NCI-H226 (cell line): ENCODE measurements around the gene GALNT12.
A peak's percentile ranks its signal among the peaks of the same experiment; 100 is the strongest.

Experiments
- DNase-seq: peaks from one replicate; pipeline ENCODE4 v3.0.0-alpha.2; 2015

The GALNT12 gene, protein sequence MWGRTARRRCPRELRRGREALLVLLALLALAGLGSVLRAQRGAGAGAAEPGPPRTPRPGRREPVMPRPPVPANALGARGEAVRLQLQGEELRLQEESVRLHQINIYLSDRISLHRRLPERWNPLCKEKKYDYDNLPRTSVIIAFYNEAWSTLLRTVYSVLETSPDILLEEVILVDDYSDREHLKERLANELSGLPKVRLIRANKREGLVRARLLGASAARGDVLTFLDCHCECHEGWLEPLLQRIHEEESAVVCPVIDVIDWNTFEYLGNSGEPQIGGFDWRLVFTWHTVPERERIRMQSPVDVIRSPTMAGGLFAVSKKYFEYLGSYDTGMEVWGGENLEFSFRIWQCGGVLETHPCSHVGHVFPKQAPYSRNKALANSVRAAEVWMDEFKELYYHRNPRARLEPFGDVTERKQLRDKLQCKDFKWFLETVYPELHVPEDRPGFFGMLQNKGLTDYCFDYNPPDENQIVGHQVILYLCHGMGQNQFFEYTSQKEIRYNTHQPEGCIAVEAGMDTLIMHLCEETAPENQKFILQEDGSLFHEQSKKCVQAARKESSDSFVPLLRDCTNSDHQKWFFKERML

DNA sequence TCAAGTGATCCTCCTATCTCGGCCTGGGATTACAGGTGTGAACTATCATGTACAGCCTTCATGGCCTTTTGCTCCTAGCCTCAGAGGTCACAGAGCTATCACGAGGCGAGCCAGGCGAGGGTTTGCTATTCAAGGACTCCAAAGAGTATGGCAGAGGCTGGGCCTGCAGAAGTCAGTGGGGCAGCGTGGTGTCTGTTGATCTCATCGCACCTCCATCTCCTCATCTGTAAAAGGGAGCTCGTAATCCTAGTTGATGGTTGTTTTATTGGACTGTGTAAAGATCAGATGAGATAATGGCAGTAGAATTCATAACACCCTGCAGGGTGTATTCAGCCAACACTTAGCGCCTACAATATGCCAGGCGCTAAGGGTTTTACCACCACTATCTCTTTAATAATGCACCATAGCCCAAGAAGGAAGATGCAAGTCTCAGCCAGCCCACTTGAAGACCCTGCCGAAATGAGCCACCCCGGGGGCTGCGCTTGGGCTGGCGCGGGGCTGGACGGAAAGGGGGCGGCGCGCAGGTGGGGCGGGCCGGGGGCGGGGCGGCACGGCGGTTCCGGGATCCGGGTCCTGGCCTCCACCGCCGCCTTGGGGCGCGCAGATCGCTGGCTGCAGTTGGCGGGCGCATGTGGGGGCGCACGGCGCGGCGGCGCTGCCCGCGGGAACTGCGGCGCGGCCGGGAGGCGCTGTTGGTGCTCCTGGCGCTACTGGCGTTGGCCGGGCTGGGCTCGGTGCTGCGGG lies at the start of gene GALNT12:
GALNT12 (plus strand) TSS at position 601 of the 744 bp plus-strand sequence; CDS start at position 630, 29 bp downstream.
- DNase-seq: peak; percentile 28

GRCh38 chr9:98760231-98760630 lies 47.2 kb upstream of the GALNT12 start:
- DNase-seq: no peak

DNA sequence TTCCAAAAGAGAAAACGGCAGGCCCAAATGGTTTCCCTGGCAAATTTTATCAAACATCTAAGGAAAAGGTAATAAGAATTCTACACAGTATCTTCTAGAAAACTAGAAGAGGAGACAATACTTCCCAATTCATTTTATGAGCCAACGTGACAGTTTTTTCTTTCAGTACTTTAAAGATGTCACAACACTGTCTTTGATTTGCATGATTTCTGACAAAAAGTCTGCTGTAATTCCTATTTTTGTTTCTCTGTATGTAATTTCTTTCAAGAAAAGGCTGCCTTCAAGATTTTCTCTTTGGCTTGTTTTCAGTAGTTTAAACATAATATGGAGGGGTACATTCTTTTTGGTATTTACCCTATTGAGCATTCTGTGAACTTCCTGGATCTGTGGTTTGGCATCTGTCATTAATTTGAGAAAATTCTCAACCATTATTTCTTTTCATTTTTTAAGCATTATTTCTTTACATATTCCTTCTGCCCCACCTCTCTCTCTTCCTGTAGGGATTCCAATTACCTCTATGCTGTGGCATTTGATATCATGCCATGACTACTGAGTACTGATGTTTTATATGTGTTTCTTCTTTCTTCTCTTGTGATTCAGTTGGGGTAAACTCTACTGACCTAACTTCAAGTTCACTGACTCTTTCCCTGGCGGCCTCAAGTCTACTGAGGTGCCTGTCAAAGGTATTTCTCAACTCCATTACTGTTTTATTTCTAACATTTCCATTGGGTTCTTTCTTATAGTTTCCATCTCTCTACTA lies 43.3 kb upstream of the GALNT12 start:
- DNase-seq: peak; percentile 50

GRCh38 chr9:98765256-98765655 lies 42.2 kb upstream of the GALNT12 start:
- DNase-seq: no peak

- DNase-seq: no peak
Measured at GRCh38 chr9:98766586-98766985, 40.9 kb upstream of the GALNT12 start.

- no peak for DNase-seq
Measured at GRCh38 chr9:98767196-98767595, 40.3 kb upstream of the GALNT12 start.

- DNase-seq: no peak
Measured at GRCh38 chr9:98767915-98768314, 39.6 kb upstream of the GALNT12 start.

DNA sequence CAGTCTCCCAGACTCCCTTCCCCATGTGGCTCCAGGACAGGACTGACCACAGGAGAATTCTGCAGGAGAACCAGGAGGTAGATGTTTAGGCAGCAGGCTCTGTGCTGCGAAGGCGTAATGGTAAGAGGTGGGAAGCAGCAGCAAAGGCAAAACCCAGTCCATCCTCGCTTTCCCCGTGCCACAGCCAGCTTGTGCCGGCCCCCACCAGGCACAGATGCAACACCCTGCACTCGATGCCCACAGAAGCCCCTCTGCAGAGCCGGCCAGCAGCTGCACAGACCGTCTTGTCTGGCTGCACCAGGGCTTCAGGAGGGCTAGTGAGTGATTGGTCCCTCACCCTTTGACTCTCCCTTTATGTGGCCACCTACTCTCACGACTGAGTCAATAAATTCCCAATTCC lies 39.1 kb upstream of the GALNT12 start:
- DNase-seq: no peak

- no peak for DNase-seq
Measured at GRCh38 chr9:98770717-98771116, 36.8 kb upstream of the GALNT12 start.

DNA sequence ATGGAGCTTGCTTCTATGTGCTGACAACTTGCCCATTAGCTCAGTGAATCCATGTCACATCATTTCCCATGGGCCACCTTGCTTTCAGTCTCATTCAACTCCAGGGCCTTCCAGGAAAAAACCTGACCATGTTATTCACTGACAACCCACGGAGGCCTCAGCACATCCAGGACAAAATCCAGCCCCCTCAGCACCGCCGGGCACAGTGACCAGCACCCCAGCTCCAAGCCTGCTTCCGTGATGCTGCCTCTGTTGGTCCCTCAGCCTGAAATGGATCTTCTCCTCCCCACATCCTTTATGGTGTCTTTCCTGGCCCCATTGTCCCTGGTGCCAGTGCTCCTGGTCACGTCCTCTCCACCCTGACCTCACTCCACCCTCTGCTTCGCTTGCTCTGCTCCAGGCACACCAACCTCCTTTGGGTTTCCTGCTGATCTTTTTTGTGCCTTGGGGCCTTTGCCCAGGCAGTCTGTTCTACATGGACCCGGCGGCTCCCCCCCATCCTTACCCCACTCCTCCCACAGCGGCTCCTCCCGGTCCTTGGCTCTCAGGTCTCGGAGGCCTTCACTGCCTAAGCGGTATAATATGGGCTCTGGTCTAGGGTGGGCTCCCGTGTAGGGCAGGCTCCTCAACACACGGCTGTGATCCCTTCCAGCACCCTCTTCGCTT lies 36.1 kb upstream of the GALNT12 start:
- no peak for DNase-seq

DNA sequence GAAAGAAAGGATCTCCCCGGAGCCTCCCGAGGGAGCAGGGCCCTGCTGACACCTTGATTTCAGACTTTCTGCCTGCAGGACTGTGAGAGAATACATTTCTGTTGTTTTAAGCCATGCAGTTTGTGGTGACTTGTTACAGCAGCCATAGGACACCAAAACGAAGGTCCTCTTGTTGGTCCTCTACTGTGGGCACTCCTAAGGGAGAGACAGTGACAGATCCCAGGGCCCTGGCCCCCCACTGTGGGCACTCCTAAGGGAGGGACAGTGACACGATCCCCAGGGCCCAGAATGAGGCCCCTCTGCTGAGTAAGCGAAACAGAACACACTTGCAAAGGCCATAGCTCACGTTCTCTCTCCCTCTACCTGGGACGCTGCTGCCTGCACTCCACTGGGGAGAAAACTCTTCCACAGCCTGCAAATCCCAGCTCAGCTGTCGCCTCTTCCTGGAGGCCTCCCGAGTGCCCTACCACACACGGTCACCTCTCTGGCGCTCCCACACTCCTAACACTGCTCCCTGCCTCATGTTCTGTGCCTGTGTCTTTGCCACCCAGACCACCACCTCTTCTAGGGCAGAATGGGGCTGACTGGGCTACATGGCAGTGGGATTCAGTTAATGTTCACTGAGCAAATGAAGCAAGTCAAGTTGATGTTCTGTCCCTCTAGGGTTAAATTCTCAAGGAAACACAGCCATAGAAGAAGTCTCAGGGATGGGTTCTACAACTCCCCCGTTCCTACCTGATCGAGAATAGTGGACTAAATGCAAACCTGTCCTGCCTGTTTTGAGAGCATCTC lies 34.9 kb upstream of the GALNT12 start:
- no peak for DNase-seq

GRCh38 chr9:98773721-98774120 lies 33.7 kb upstream of the GALNT12 start:
- no peak for DNase-seq

- peak; percentile 14 for DNase-seq
Measured at GRCh38 chr9:98774746-98775145, 32.7 kb upstream of the GALNT12 start.

- peak; percentile 27 for DNase-seq
Measured at GRCh38 chr9:98775831-98776441, 31.5 kb upstream of the GALNT12 start.

DNA sequence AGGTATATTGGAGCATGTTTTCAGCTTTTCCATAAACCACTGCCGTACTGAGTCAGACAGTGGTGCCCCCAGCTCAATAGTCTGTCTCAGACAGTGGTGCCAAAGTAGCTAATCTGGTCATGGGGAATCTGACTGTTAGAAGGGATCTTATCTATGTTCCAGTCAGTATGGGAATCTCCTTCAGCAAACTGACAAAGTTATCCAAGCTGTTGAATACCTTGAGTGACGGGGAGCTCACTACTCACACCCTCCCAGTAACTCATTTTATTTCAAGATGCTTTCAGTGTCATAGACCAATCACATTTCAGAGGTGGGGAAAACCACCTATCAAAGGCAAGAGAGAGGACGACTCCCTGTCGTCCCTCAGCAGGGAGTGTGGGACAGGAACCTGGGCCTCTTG lies 29.9 kb upstream of the GALNT12 start:
- no peak for DNase-seq

GRCh38 chr9:98778251-98778650 lies 29.2 kb upstream of the GALNT12 start:
- DNase-seq: no peak

DNA sequence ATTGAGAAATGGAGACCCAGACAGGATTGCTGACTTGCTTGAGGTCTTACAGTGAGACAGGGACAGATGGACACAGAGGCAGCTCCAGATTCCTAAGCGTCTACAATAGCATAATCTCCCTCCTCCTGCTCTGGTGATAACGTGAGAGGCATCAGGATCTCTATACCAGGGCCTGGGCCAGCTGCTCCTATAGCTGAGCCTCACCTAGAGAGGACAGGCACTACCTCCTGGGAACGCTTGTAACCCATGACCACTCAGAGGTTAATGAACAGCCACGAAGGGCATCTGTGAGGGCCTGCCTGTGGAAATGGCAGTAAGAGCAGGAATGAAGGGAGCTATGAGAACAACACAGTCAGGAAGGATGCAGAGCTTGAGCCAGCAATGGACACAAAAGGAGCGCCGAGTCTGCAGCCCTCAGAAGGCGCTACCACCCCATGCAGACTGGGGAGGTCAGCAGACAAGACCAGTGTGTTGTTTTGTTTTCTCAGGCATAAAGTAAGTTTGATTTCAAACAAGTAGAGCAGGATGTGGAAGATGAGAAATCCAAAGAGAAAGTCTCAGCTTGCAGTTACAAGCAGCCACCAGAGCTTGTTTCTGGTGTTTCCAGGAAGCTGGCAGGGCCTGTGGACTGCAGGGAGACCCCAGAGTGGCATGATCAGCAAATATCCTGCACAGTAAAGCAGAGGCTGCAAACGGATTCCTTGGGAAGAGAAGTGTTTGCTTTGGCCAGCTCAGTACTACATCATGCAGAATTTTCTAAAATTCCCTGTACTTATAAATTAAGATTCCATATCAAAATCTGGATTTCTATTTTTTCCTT lies 28.5 kb upstream of the GALNT12 start:
- DNase-seq: no peak

DNA sequence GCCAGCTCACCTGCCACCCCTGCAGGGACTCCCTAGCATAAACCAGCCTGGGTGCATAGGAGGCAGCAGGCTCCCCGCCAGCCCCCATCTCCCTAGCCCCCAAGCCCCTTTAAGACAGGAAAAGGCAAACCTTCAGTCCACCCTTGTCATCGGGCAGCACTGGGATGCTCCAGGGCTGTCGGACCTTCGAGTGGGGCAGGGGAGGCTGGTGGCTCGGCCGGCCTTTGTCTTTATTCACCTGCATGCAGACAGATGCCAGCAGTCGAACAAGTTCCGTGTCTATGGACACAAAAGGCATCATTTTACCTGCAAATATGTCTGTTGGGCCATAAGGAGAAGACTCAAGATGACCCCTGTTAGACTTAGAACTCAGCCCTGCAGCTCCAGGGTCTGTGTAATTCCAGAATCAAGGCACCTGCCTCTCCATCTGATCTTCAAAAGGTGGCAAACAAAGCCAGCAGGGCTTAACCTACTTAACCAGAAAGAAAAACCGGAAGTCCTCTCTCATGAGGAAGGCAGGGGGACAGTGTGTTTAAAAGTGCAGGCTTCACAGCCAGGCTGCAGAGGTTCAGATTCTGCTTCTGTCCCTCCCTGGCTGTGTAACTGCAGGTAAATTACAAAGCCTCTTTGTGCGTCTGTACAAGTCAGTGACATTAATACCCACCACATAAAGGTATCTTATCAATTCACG lies 27.3 kb upstream of the GALNT12 start:
- no peak for DNase-seq

DNA sequence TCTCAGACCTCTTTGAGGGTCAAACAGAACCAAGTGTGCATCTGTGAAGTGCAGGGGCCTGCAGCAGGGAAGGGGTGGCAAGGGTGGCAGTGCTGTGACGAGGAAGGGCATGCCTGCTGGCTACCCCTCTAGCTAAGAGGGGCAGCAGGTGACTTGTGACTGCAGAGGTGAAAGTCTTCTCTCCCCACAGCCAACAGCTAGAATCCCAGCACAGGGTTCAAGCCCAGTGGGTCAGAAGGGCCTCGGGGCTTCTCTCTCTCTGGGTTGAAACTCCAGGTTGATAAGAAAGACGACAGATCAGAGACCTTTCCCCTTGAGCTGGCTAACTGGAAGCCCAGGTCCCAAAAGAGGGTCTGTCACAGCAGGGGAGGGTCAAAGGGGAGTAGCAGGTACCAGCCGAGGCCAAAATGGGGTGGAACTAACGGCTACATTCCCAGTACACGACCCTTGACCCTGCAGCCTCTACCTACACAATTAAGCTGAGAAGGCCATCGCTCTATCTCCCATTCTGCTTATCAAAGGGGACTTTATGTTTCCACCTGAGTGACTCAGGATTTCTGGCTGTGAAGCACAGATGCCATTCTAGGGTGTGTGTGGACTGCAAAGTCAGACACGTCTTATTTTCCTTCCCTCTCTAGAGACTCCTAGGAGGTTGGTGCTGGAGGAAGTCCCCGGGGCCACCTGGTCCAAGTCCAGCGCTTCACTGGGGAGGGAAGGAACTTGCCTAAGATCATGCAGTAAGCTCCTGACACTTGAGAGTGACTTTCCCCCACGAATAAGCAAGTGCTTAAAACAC lies 25.7 kb upstream of the GALNT12 start:
- peak; percentile 24 for DNase-seq
